K562 (cell line): ENCODE measurements around the gene ZNF296.

ENCODE experiments used
- CREB3L1 ChIP-seq: fragments of 450-650 bp; IDR thresholded peaks from 2 replicates; pipeline ENCODE4 v1.6.1; 2014; ENCODE audit warnings: low read depth, mild to moderate bottlenecking, moderate library complexity, borderline replicate concordance
- CTCF ChIP-seq, 3 experiments: IDR thresholded peaks in 2 of 3; conservative IDR thresholded peaks in 1 of 3; 2 replicates each; pipeline ENCODE4 v1.5.1; 2011 to 2012; ENCODE audit warnings: low read length in 3 of 3, mild to moderate bottlenecking in 3 of 3, control low read depth in 2 of 3, improper control_type of control experiment in 1 of 3, inconsistent platforms in 1 of 3, low read depth in 1 of 3, mixed read lengths in 1 of 3, moderate library complexity in 1 of 3; ENCODE audit not compliant: insufficient read depth in 2 of 3
- ETV6 ChIP-seq, 3 experiments: fragments of 150-350 bp in 1 of 3; sonication (generic) in 1 of 3; formaldehyde crosslinking in 1 of 3; IDR thresholded peaks; 2 replicates each; pipeline versions ENCODE4 v1.6.1 to v1.8.0; 2014 to 2022; ENCODE audit warnings: borderline replicate concordance in 2 of 3, low read depth in 2 of 3, antibody characterized with exemption in 1 of 3, low read length in 1 of 3, mild to moderate bottlenecking in 1 of 3, missing genetic modification reagents in 1 of 3
- FOSL1 ChIP-seq: fragments of 200-800 bp; sonication (Bioruptor generic); conservative IDR thresholded peaks from 2 replicates; pipeline ENCODE4 v1.6.1; 2016; ENCODE audit warnings: missing genetic modification characterization, missing compliant biosample characterization
- GATAD2B ChIP-seq: fragments of 450-650 bp; IDR thresholded peaks from 2 replicates; pipeline ENCODE4 v1.6.1; 2017; ENCODE audit warnings: mild to moderate bottlenecking, borderline replicate concordance
- HMG20A ChIP-seq: fragments of 450-650 bp; formaldehyde crosslinking; conservative IDR thresholded peaks from 2 replicates; pipeline ENCODE4 v1.4.0; 2020; ENCODE audit warnings: mild to moderate bottlenecking, mixed read lengths
- RNF219 ChIP-seq: fragments of 250-450 bp; sonication (Bioruptor Pico); IDR thresholded peaks from 2 replicates; pipeline ENCODE4 v1.5.0; 2022; ENCODE audit warnings: mild to moderate bottlenecking
- SIN3A ChIP-seq, 2 experiments: fragments of 150-350 bp in 1 of 2; IDR thresholded peaks; 2 replicates each; pipeline ENCODE4 v1.6.1; 2011 to 2016; ENCODE audit warnings: borderline replicate concordance in 2 of 2, low read depth in 2 of 2, low read length in 2 of 2, mild to moderate bottlenecking in 2 of 2, moderate library complexity in 2 of 2; ENCODE audit not compliant: control insufficient read depth in 1 of 2

GRCh38 chr19:45068041-45068440 is 8.2 kb downstream of the ZNF296 start:
- TF ChIP-seq HMG20A (no peak), CTCF (IDR thresholded peaks at IDR 0.05 in 2 of 3, conservative IDR thresholded peaks at IDR 0.05 in 1 of 3; ENCODE audit: insufficient read depth in 2 of 3, low read depth in 1 of 3, low read length in 3 of 3) (no peak), RNF219 (CRISPR knock-in tag) (no peak), FOSL1 (tag) (no peak), CREB3L1 (no peak), GATAD2B (no peak), ETV6 (IDR thresholded peaks at IDR 0.05; ENCODE audit: borderline replicate concordance in 1 of 2, low read depth in 2 of 2, low read length in 1 of 2) (no peak), ETV6 (CRISPR knock-in tag; IDR thresholded peaks at IDR 0.05; ENCODE audit: borderline replicate concordance) (no peak), SIN3A (IDR thresholded peaks at IDR 0.05; ENCODE audit: borderline replicate concordance in 2 of 2, control insufficient read depth in 1 of 2, low read depth in 2 of 2, low read length in 2 of 2) (no peak)
